Ovary (tissue), 9 donors: ENCODE measurements around the gene GALNT15. TPM values are rescaled to one million over a fixed set of nuclear protein-coding genes. Genes with fewer than 3 reads are reported as not detected.

Experiments used
- DNase-seq, 5 donors: peaks; one replicate each; pipeline ENCODE4 v3.0.0-alpha.2; 2019 to 2020
- H3K27ac ChIP-seq, 2 donors: fragments of 200-600 bp; one replicate each; pipeline versions ENCODE4 v1.5.1 to v1.8.0; 2019 to 2022
- H3K27me3 ChIP-seq: fragments of 200-600 bp; one replicate; pipeline ENCODE4 v1.8.0; 2022
- H3K36me3 ChIP-seq: fragments of 200-600 bp; sonication (generic); one replicate; pipeline ENCODE4 v1.5.1; 2019
- H3K4me1 ChIP-seq: one replicate; pipeline ENCODE4 v1.8.1; 2013; ENCODE audit warnings: mild to moderate bottlenecking, moderate library complexity; ENCODE audit not compliant: insufficient read depth
- H3K4me3 ChIP-seq: fragments of 200-600 bp; sonication (generic); one replicate; pipeline ENCODE4 v1.5.1; 2017
- H3K9me3 ChIP-seq, 2 donors: fragments of 200-600 bp in 1 of 2; sonication (generic) in 1 of 2; one replicate each; pipeline versions ENCODE4 v1.5.1 to v1.8.1; 2013 to 2019; ENCODE audit warnings: mild to moderate bottlenecking in 1 of 2, moderate library complexity in 1 of 2
- CTCF ChIP-seq, 3 donors: fragments of 450-650 bp in 2 of 3; fragments of 200-600 bp in 1 of 3; IDR thresholded peaks; one replicate each; pipeline versions ENCODE4 v1.5.1 to v1.8.0; 2016 to 2022; ENCODE audit warnings: antibody characterized with exemption in 3 of 3, mild to moderate bottlenecking in 1 of 3
- EP300 ChIP-seq: sonication (generic); formaldehyde crosslinking; IDR thresholded peaks from one replicate; pipeline ENCODE4 v1.6.1; 2017; ENCODE audit warnings: antibody characterized with exemption
- POLR2A ChIP-seq: fragments of 450-650 bp; IDR thresholded peaks from one replicate; pipeline ENCODE4 v1.6.1; 2017; ENCODE audit warnings: antibody characterized with exemption, mild to moderate bottlenecking, moderate library complexity
- WGBS, 3 donors: extraction: QIAGEN DNeasy Blood & Tissue Kit in 1 of 3; methylation state at CpG; one replicate each; pipeline versions ENCODE4 v1.1.5 to v1.1.7; 2013 to 2017; 5-methylcytosine and 5-hydroxymethylcytosine counted together
- intact Hi-C, 4 donors: fragments of 100-400 bp; cut with DNase I; formaldehyde crosslinking; loops; one replicate each; pipeline versions ENCODE4 v1.11.0 to v1.15.1; 2022 to 2023
- polyA plus RNA-seq, 2 donors: library from polyadenylated mRNA; stranded (reverse); fragments of 200-250 nt in 1 of 2; fragments of 350-450 nt in 1 of 2; fragmentation: Illumina TruSeq in 1 of 2; extraction: RNeasy Lipid Tissue Mini Kit (QIAGEN cat#74804) in 1 of 2; gene quantifications; one replicate each; pipeline ENCODE4 v1.2.3, GENCODE V29; 2013 to 2014
- total RNA-seq, 7 donors: library from RNA; depleted of rRNA in 2 of 7; stranded (reverse); fragments of >200 nt in 2 of 7; fragmentation: NEBNext Ultra II Directional in 3 of 7; extraction: Animal tissue kit (Norgen Biotek cat#: 25700) in 3 of 7; gene quantifications; one replicate each; pipeline versions ENCODE4 v1.1.0 to v1.2.4, GENCODE V29; 2016 to 2023
- donor health status: DM: no; HTN: no; CAD: no; lungs with moderate emphysema.
- donor health status: DM: no; HTN: no; CAD: no.
- donor health status: Bipolar disorder and iron deficiency.
- donor health status: DM: yes; HTN: yes; CAD: no.
- donor health status: DM: no; HTN: no; CAD: no.
- donor health status: DM: yes; HTN: yes; CAD: no.

GALNT15 gene
- total and polyA plus RNA-seq, 9 donors, result 14.5 to 118 (median 28.5) TPM

GRCh38 chr3:16176391-16177030 is 2.0 kb downstream of the GALNT15 start:
- no peak overlapping the region for H3K27ac ChIP-seq
- DNase-seq, result no peak
- H3K9me3 ChIP-seq, result no peaks in the 10 kb centered on the region
- H3K4me3 ChIP-seq, result peak overlapping the region; percentile 38
- H3K27me3 ChIP-seq, result no peaks in the 10 kb centered on the region
- H3K36me3 ChIP-seq, result no peaks in the 10 kb centered on the region
- intact Hi-C loops, result loop anchor here (2.0 to 10.0 kb wide), 6 partner anchors 82 to 364 kb away; no protein-coding TSS in a partner anchor
- peaks cover 14% of the 10 kb centered on the region for H3K4me1 ChIP-seq
- 72 to 75% (median 72%) methylated on average over 6 of the region's 6 CpGs for WGBS, 3 donors
- TF ChIP-seq EP300 (no peak), CTCF (IDR thresholded peaks at IDR 0.05) (no peak), POLR2A (no peak)

- Histone ChIP-seq H3K36me3 (no peaks in the 10 kb centered on the region), H3K27ac (no peak overlapping the region), H3K4me3 (peak overlapping the region; percentile 38), H3K9me3 (no peaks in the 10 kb centered on the region), H3K4me1 (peaks cover 14% of the 10 kb centered on the region), H3K27me3 (no peaks in the 10 kb centered on the region)
- TF ChIP-seq EP300, result no peak
- intact Hi-C loops, result loop anchor here (2.0 to 10.0 kb wide), 6 partner anchors 83 to 365 kb away; no protein-coding TSS in a partner anchor
- DNase-seq, result no peak
- 86% methylated on average over 4 of the region's 4 CpGs for WGBS, 3 donors
Measured at GRCh38 chr3:16177382-16177781, 2.9 kb downstream of the GALNT15 start.

GRCh38 chr3:16177962-16178627 is 3.6 kb downstream of the GALNT15 start:
- Histone ChIP-seq H3K9me3 (no peaks in the 10 kb centered on the region), H3K4me3 (peak overlapping the region; percentile 38), H3K27ac (no peak overlapping the region), H3K4me1 (peaks cover 14% of the 10 kb centered on the region), H3K27me3 (no peaks in the 10 kb centered on the region), H3K36me3 (no peaks in the 10 kb centered on the region)
- WGBS, 3 donors, result 18 to 21% (median 20%) methylated on average over 19 to 22 of the region's 22 CpGs
- DNase-seq, result peak; percentile 88 to 94 (median 91)
- intact Hi-C loops, result loop anchor here (2.0 to 10.0 kb wide), 6 partner anchors 83 to 366 kb away; no protein-coding TSS in a partner anchor
- peak; percentile 93 to 95 (median 94) for TF ChIP-seq CTCF (IDR thresholded peaks at IDR 0.05)
- TF ChIP-seq POLR2A, result peak; percentile 16
- no peak for TF ChIP-seq EP300

- Histone ChIP-seq H3K4me1 (peaks cover 14% of the 10 kb centered on the region), H3K4me3 (peak overlapping the region; percentile 11), H3K9me3 (no peaks in the 10 kb centered on the region), H3K27me3 (no peaks in the 10 kb centered on the region), H3K27ac (no peak overlapping the region), H3K36me3 (no peaks in the 10 kb centered on the region)
- TF ChIP-seq POLR2A (no peak), CTCF (IDR thresholded peaks at IDR 0.05) (no peak), EP300 (no peak)
- intact Hi-C loops, result loop anchor here (5.0 to 10.0 kb wide), 5 partner anchors 84 to 366 kb away; no protein-coding TSS in a partner anchor
- WGBS, 3 donors, result 61 to 72% (median 67%) methylated on average over 9 of the region's 9 CpGs
- no peak for DNase-seq
Measured at GRCh38 chr3:16178628-16178988, 4.1 kb downstream of the GALNT15 start.

GRCh38 chr3:16179261-16179660 is 4.8 kb downstream of the GALNT15 start:
- H3K4me3 ChIP-seq, result no peak overlapping the region
- TF ChIP-seq EP300 (no peak), CTCF (IDR thresholded peaks at IDR 0.05) (no peak), POLR2A (no peak)
- peaks cover 11% of the 10 kb centered on the region for H3K4me1 ChIP-seq
- WGBS, 3 donors, result 85 to 94% (median 89%) methylated on average over 2 of the region's 2 CpGs
- H3K27ac ChIP-seq, result no peak overlapping the region
- no peaks in the 10 kb centered on the region for H3K27me3 ChIP-seq
- intact Hi-C loops, result loop anchor here (5.0 to 10.0 kb wide), 5 partner anchors 84 to 367 kb away; no protein-coding TSS in a partner anchor
- H3K9me3 ChIP-seq, result no peaks in the 10 kb centered on the region
- no peaks in the 10 kb centered on the region for H3K36me3 ChIP-seq
- no peak for DNase-seq
